ENCODE results near the gene NTRK2. TPM values are rescaled to one million over a fixed set of nuclear protein-coding genes. Genes with fewer than 3 reads are reported as not detected.
"Not testable (repeated sequence)": the region's sequence is repeated elsewhere in the genome, so short reads cannot be mapped to it uniquely, and the experiment has no call there.

The NTRK2 gene
- total and polyA plus RNA-seq, 12 donors = 0.43 to 5.6 (median 2.1) TPM

DNA sequence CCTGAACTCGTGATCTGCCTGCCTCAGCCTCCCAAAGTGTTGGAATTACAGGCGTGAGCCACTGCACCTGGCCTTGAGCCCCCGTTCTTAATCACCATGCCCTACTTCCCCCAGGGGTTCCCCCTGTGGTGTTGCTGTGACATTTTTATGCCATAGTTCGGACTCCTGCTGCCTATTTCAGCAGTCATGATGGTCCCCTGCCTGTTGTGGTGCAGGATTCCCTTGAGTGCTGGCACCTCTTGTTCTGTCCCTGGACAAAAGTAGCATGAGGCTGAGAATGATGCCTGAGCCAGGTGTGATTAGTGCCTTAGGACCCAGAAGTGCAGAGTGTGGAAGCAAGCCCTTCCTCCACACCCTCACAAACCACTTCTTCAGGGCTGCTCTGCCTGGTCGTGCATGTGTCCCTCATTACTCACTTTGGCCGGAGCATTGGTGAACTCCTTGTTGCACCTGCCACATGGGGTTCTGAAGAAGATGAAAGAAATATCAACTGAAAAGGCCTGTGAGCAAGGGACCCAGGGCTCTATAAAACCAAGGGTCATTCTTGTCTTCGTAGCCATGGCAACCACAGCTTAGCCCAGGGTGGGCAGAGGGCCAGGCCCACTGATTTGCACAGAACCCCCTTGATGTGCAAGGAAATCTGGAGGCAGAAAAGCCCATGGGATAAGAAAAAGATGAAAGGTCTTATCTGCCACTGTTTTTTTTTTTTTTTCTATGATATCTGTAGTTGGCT, 228.0 kb downstream of the NTRK2 start:
- WGBS, 4 donors = 76 to 83% (median 80%) methylated on average over 7 of the region's 7 CpGs
- H3K4me1 ChIP-seq (replicated peaks in 1 of 2) = no peaks in the 10 kb centered on the region
- no peaks in the 10 kb centered on the region for H3K36me3 ChIP-seq (replicated peaks in 1 of 2)
- no peak overlapping the region for H3K27ac ChIP-seq
- no peak for TF ChIP-seq POLR2A (IDR thresholded peaks at IDR 0.05)
- intact Hi-C loops (cut with DNase I) = no loop called here
- H3K9me3 ChIP-seq (replicated peaks in 1 of 3) = no peaks in the 10 kb centered on the region
- H3K27me3 ChIP-seq = no peaks in the 10 kb centered on the region
- H3K4me3 ChIP-seq = no peak overlapping the region
- DNase-seq = no peak

DNA sequence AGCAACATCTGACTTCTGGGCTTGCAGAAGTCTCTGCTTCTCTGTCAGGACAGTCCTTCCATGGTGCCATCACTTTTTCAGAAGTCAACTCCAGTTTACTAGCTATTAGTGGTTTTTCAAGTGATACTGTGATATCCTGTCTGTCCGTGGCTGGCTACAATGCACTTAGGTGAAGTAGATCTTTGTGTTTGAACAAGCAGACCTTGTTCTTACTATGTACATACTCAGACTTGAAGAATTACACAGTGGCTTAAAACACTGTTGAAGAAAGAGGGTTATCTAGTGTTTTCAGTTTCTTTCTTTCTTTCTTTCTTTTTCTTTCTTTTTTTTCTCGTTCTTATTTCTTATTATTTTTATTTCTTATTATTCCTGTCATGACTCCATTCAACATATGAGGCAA, 228.7 kb downstream of the NTRK2 start:
- no peak overlapping the region for H3K4me3 ChIP-seq
- no peaks in the 10 kb centered on the region for H3K9me3 ChIP-seq (replicated peaks in 1 of 3)
- H3K36me3 ChIP-seq (replicated peaks in 1 of 2) = no peaks in the 10 kb centered on the region
- intact Hi-C loops (cut with DNase I) = no loop called here
- H3K27ac ChIP-seq = no peak overlapping the region
- DNase-seq = no peak
- H3K27me3 ChIP-seq = no peaks in the 10 kb centered on the region
- no peaks in the 10 kb centered on the region for H3K4me1 ChIP-seq (replicated peaks in 1 of 2)
- 55 to 78% (median 62%) methylated on average over 2 of the region's 2 CpGs for WGBS, 4 donors
- TF ChIP-seq, protein P1, sequence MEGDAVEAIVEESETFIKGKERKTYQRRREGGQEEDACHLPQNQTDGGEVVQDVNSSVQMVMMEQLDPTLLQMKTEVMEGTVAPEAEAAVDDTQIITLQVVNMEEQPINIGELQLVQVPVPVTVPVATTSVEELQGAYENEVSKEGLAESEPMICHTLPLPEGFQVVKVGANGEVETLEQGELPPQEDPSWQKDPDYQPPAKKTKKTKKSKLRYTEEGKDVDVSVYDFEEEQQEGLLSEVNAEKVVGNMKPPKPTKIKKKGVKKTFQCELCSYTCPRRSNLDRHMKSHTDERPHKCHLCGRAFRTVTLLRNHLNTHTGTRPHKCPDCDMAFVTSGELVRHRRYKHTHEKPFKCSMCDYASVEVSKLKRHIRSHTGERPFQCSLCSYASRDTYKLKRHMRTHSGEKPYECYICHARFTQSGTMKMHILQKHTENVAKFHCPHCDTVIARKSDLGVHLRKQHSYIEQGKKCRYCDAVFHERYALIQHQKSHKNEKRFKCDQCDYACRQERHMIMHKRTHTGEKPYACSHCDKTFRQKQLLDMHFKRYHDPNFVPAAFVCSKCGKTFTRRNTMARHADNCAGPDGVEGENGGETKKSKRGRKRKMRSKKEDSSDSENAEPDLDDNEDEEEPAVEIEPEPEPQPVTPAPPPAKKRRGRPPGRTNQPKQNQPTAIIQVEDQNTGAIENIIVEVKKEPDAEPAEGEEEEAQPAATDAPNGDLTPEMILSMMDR (IDR thresholded peaks at IDR 0.05) = no peak
- no peak for TF ChIP-seq POLR2A (IDR thresholded peaks at IDR 0.05)

DNA sequence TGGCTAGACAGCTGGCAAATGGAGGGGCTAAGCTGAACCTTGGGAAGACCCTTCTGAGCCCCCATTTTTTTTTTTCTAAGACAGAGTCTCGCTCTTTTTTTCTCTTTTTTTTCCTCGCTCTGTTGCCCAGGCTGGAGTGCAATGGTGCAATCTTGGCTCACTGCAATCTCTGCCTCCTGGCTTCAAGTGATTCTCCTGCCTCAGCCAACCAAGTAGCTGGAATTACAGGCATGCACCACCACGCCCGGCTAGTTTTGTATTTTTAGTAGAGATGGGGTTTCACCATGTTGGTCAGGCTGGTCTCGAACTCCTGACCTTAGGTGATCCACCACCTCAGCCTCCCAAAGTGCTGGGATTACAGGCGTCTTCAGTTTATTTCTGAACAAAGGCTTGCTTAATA, 229.1 kb downstream of the NTRK2 start:
- H3K4me3 ChIP-seq; DNase-seq; H3K9me3 ChIP-seq (replicated peaks in 1 of 3); H3K36me3 ChIP-seq (replicated peaks in 1 of 2); H3K27me3 ChIP-seq; H3K4me1 ChIP-seq (replicated peaks in 1 of 2); H3K27ac ChIP-seq; intact Hi-C loops (cut with DNase I): not testable (repeated sequence)
- 76 to 85% (median 79%) methylated on average over 6 of the region's 6 CpGs for WGBS, 4 donors

DNA sequence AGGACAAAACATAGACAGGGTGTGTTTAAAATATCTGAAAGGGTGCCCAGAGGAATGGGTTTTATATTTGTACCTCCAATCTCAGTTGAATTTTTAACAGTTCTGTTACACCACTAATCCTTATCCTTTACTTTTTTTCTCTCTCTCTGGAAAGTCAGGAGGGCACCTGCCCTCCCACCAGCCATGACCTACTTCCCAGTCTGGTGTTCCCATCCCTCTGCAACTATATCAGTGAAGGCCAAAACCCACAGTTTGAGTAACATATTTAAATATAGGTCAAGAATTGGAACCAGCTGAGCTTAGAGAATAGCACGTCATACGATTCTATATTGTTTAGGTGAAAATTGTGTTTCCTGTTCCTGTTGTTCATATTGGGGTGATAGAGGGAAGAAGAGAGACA, 229.8 kb downstream of the NTRK2 start:
- whole genome bisulfite sequencing, 4 donors = 64 to 80% (median 71%) methylated on average over 2 of the region's 2 CpGs
- no peak for TF ChIP-seq POLR2A (IDR thresholded peaks at IDR 0.05)
- TF ChIP-seq, protein P1 (IDR thresholded peaks at IDR 0.05) = no peak
- intact Hi-C loops (cut with DNase I) = no loop called here
- H3K9me3 ChIP-seq (replicated peaks in 1 of 3) = no peaks in the 10 kb centered on the region
- no peaks in the 10 kb centered on the region for H3K27me3 ChIP-seq
- no peak overlapping the region for H3K4me3 ChIP-seq
- H3K27ac ChIP-seq = no peak overlapping the region
- H3K4me1 ChIP-seq (replicated peaks in 1 of 2) = no peaks in the 10 kb centered on the region
- DNase-seq = no peak
- no peaks in the 10 kb centered on the region for H3K36me3 ChIP-seq (replicated peaks in 1 of 2)

DNA sequence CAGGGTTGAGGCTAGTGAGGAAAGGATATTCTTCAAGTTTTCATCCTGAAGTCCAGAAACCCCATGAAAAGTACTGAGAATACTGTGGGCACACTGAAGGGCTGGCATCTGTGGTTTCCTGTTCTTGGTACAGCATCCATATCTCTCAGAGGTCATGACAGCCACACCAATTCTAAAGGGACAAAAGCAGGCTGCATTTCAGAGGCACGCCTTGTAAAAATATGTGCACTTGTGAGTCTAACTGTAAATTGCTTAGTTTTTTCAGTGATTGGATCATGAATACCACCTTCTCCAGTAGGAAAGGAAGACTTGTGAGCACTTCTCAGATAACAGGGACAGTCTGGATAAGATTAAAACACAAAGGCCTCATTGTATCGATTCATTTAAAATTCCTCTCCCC, 230.9 kb downstream of the NTRK2 start:
- TF ChIP-seq, protein P1 (IDR thresholded peaks at IDR 0.05) = no peak
- no peak for TF ChIP-seq POLR2A (IDR thresholded peaks at IDR 0.05)
- 67 to 90% (median 83%) methylated on average over 2 of the region's 2 CpGs for WGBS, 4 donors

More for the DNA sequence above, 230.9 kb downstream of the NTRK2 start:
- no peaks in the 10 kb centered on the region for H3K9me3 ChIP-seq (replicated peaks in 1 of 3)
- H3K36me3 ChIP-seq (replicated peaks in 1 of 2) = no peaks in the 10 kb centered on the region
- intact Hi-C loops (cut with DNase I) = no loop called here
- no peak overlapping the region for H3K27ac ChIP-seq
- no peak overlapping the region for H3K4me3 ChIP-seq
- H3K4me1 ChIP-seq (replicated peaks in 1 of 2) = no peaks in the 10 kb centered on the region
- DNase-seq = no peak
- no peaks in the 10 kb centered on the region for H3K27me3 ChIP-seq
